HFF-Myc (cell line): ENCODE measurements around the gene PNMA8C.

Source experiments
- DNase-seq: peaks from one replicate; pipeline ENCODE4 v3.0.0-alpha.2; 2011; ENCODE audit warnings: low read depth; ENCODE audit errors: extremely low read depth
- H3K4me3 ChIP-seq: replicated peaks from 2 replicates; pipeline ENCODE4 v1.5.1; 2011; ENCODE audit warnings: low read depth, mild to moderate bottlenecking, control low read depth, low read length
- CTCF ChIP-seq: IDR thresholded peaks from 2 replicates; pipeline ENCODE4 v1.5.1; 2012; ENCODE audit warnings: mild to moderate bottlenecking, low read depth, low read length, control low read depth; ENCODE audit errors: missing control alignments

PNMA8C gene

GRCh38 chr19:46388311-46389095 lies 40.2 kb downstream of the PNMA8C start:
- no peak for TF ChIP-seq CTCF
- no peak overlapping the region for H3K4me3 ChIP-seq
- no peak for DNase-seq

GRCh38 chr19:46387713-46388130 lies 41.0 kb downstream of the PNMA8C start:
- DNase-seq = no peak
- no peak overlapping the region for H3K4me3 ChIP-seq
- no peak for TF ChIP-seq CTCF

GRCh38 chr19:46386996-46387712 lies 41.6 kb downstream of the PNMA8C start:
- H3K4me3 ChIP-seq = no peak overlapping the region
- TF ChIP-seq CTCF = no peak
- no peak for DNase-seq

- no peak overlapping the region for H3K4me3 ChIP-seq
- no peak for TF ChIP-seq CTCF
- DNase-seq = no peak
Observed at GRCh38 chr19:46386151-46386550, 42.6 kb downstream of the PNMA8C start.

GRCh38 chr19:46385636-46386035 lies 43.1 kb downstream of the PNMA8C start:
- no peak for DNase-seq
- H3K4me3 ChIP-seq = no peak overlapping the region
- no peak for TF ChIP-seq CTCF

- no peak for DNase-seq
- TF ChIP-seq CTCF = no peak
- H3K4me3 ChIP-seq = no peak overlapping the region
Observed at GRCh38 chr19:46384396-46384795, 44.3 kb downstream of the PNMA8C start.

GRCh38 chr19:46383846-46384245 lies 44.9 kb downstream of the PNMA8C start:
- TF ChIP-seq CTCF = no peak
- DNase-seq = no peak

More at GRCh38 chr19:46383846-46384245, 44.9 kb downstream of the PNMA8C start:
- no peak overlapping the region for H3K4me3 ChIP-seq
